Smooth muscle cell (in vitro differentiated cells): ENCODE results near the gene NUDT13. TPM values are rescaled to one million over a fixed set of nuclear protein-coding genes. Genes with fewer than 3 reads are reported as not detected.

Experiments used
- DNase-seq: peaks from one replicate; lab custom pipeline; 2025; ENCODE audit not compliant: unreplicated experiment; lab: John Stamatoyannopoulos, UW
- H2AFZ ChIP-seq: fragments of 200-600 bp; sonication (generic); 2 replicates; pipeline ENCODE4 v1.6.0; 2016; ENCODE audit warnings: antibody characterized with exemption, low read depth, mild to moderate bottlenecking
- H3F3A ChIP-seq: fragments of 200-600 bp; sonication (generic); 2 replicates; pipeline ENCODE4 v1.6.0; 2017; ENCODE audit warnings: antibody characterized with exemption, low read depth
- H3K27ac ChIP-seq: fragments of 200-600 bp; sonication (generic); 2 replicates; pipeline ENCODE4 v1.5.1; 2016; ENCODE audit warnings: low read depth, mild to moderate bottlenecking
- H3K27me3 ChIP-seq: fragments of 200-600 bp; sonication (generic); 2 replicates; pipeline ENCODE4 v1.6.1; 2016; ENCODE audit warnings: low read depth, mild to moderate bottlenecking
- H3K36me3 ChIP-seq: fragments of 200-600 bp; sonication (generic); 2 replicates; pipeline ENCODE4 v1.5.1; 2016; ENCODE audit warnings: low read depth
- H3K4me1 ChIP-seq: fragments of 200-600 bp; sonication (generic); 2 replicates; pipeline ENCODE4 v1.5.1; 2016; ENCODE audit warnings: low read depth
- H3K4me2 ChIP-seq: fragments of 200-600 bp; sonication (generic); 2 replicates; pipeline ENCODE4 v1.6.0; 2016; ENCODE audit warnings: mild to moderate bottlenecking
- H3K4me3 ChIP-seq: fragments of 200-600 bp; sonication (generic); 2 replicates; pipeline ENCODE4 v1.5.1; 2016; ENCODE audit warnings: mild to moderate bottlenecking
- H3K79me2 ChIP-seq: fragments of 200-600 bp; sonication (generic); 2 replicates; pipeline ENCODE4 v1.6.0; 2016; ENCODE audit warnings: low read depth, mild to moderate bottlenecking
- H3K9ac ChIP-seq: fragments of 200-600 bp; sonication (generic); 2 replicates; pipeline ENCODE4 v1.6.0; 2016; ENCODE audit warnings: low read depth
- H3K9me3 ChIP-seq: fragments of 200-600 bp; sonication (generic); replicated peaks from 2 replicates; pipeline ENCODE4 v1.5.1; 2016; ENCODE audit warnings: low read depth
- H4K20me1 ChIP-seq: fragments of 200-600 bp; sonication (generic); 2 replicates; pipeline ENCODE4 v1.6.0; 2016; ENCODE audit warnings: low read depth
- CTCF ChIP-seq: fragments of 200-600 bp; sonication (generic); IDR thresholded peaks from 2 replicates; pipeline ENCODE4 v1.5.1; 2017; ENCODE audit warnings: borderline replicate concordance, mild to moderate bottlenecking, antibody characterized with exemption; ENCODE audit not compliant: insufficient read depth, poor library complexity, severe bottlenecking
- WGBS: methylation state at CpG from one replicate; pipeline ENCODE4 v1.1.7; 2016; ENCODE audit warnings: low lambda C conversion rate; 5-methylcytosine and 5-hydroxymethylcytosine counted together
- polyA plus RNA-seq: library from polyadenylated mRNA; unstranded; fragments of >200 nt; fragmentation: Nextera tagmentation; extraction: Ambion mirVana; gene quantifications from 2 replicates; pipeline ENCODE4 v1.2.1, GENCODE V29; 2016
- total RNA-seq: library from RNA; depleted of rRNA; stranded (reverse); fragments of >200 nt; gene quantifications from 2 replicates; pipeline ENCODE4 v1.2.3, GENCODE V29; 2014

The NUDT13 gene
- total and polyA plus RNA-seq, 2 experiments from 2014 or later, result 0.36 to 1.7 TPM

- Histone ChIP-seq H3K4me3 (no peak overlapping the region), H3K27me3 (no peaks in the 10 kb centered on the region), H3K4me1 (no peaks in the 10 kb centered on the region), H3K79me2 (peaks cover 58% of the 10 kb centered on the region), H4K20me1 (peaks cover 98% of the 10 kb centered on the region), H2AFZ (no peak overlapping the region), H3K9me3 (no peaks in the 10 kb centered on the region), H3K4me2 (no peak overlapping the region), H3K9ac (no peak overlapping the region), H3F3A (peaks cover 14% of the 10 kb centered on the region), H3K27ac (peak overlapping the region; percentile 6), H3K36me3 (peaks cover 38% of the 10 kb centered on the region)
- 100% methylated on average over 1 of the region's 1 CpG for WGBS
- TF ChIP-seq CTCF, result no peak
- no peak for DNase-seq
Measured at GRCh38 chr10:73065441-73065840, 44.8 kb upstream of the NUDT13 start.

- Histone ChIP-seq H3K4me3 (no peak overlapping the region), H3K36me3 (peaks cover 30% of the 10 kb centered on the region), H3K9me3 (no peaks in the 10 kb centered on the region), H3K27me3 (no peaks in the 10 kb centered on the region), H3K4me2 (no peak overlapping the region), H2AFZ (no peak overlapping the region), H3K9ac (no peak overlapping the region), H3K79me2 (peaks cover 85% of the 10 kb centered on the region), H3K4me1 (no peaks in the 10 kb centered on the region), H3K27ac (no peak overlapping the region), H3F3A (peaks cover 4% of the 10 kb centered on the region), H4K20me1 (peaks cover 99% of the 10 kb centered on the region)
- DNase-seq, result no peak
- no peak for TF ChIP-seq CTCF
Measured at GRCh38 chr10:73073627-73074026, 36.6 kb upstream of the NUDT13 start.

- Histone ChIP-seq H3K4me1 (no peaks in the 10 kb centered on the region), H3K9ac (no peak overlapping the region), H3K4me2 (no peak overlapping the region), H4K20me1 (peaks cover 100% of the 10 kb centered on the region), H3K27ac (no peak overlapping the region), H3K36me3 (peaks cover 24% of the 10 kb centered on the region), H3K27me3 (no peaks in the 10 kb centered on the region), H3F3A (no peaks in the 10 kb centered on the region), H3K9me3 (no peaks in the 10 kb centered on the region), H3K79me2 (peaks cover 93% of the 10 kb centered on the region), H3K4me3 (no peak overlapping the region), H2AFZ (no peak overlapping the region)
- TF ChIP-seq CTCF, result no peak
- no peak for DNase-seq
- 99% methylated on average over 3 of the region's 3 CpGs for WGBS
Measured at GRCh38 chr10:73075829-73076228, 34.4 kb upstream of the NUDT13 start.

- TF ChIP-seq CTCF, result no peak
- Histone ChIP-seq H2AFZ (no peak overlapping the region), H3K4me1 (no peaks in the 10 kb centered on the region), H3K9me3 (no peaks in the 10 kb centered on the region), H3K27ac (peak overlapping the region; percentile 37), H4K20me1 (peaks cover 100% of the 10 kb centered on the region), H3K4me3 (no peak overlapping the region), H3K4me2 (peak overlapping the region; percentile 8), H3F3A (no peaks in the 10 kb centered on the region), H3K27me3 (no peaks in the 10 kb centered on the region), H3K36me3 (peaks cover 17% of the 10 kb centered on the region), H3K9ac (no peak overlapping the region), H3K79me2 (peaks cover 94% of the 10 kb centered on the region)
- no peak for DNase-seq
- WGBS, result 82% methylated on average over 6 of the region's 6 CpGs
Measured at GRCh38 chr10:73076360-73077183, 33.7 kb upstream of the NUDT13 start.
